OCI-LY7 (cell line): Measurements from ENCODE around the gene TRMT10C. TPM values are rescaled to one million over a fixed set of nuclear protein-coding genes. Genes with fewer than 3 reads are reported as not detected.
A peak's percentile ranks its signal among the peaks of the same experiment; 100 is the strongest.
"Not testable (repeated sequence)": the region's sequence is repeated elsewhere in the genome, so short reads cannot be mapped to it uniquely, and the experiment has no call there.

Experiments
- BruUV-seq: library from RNA; stranded (reverse); fragments of 400-500 nt; replicated peaks from 2 replicates; lab custom pipeline; 2021; lab: Mats Ljungman, UMichigan
- CTCF ChIA-PET: fragments of 300-600 bp; sonication (Branson Sonifier 250); formaldehyde crosslinking; loops from one replicate; lab custom pipeline; 2022; ENCODE audit warnings: antibody characterized with exemption; ENCODE audit not compliant: unreplicated experiment; lab: Charles Lee
- POLR2A ChIA-PET: fragments of 300-600 bp; sonication (Branson Sonifier 250); formaldehyde crosslinking; loops from one replicate; lab custom pipeline; 2022; ENCODE audit warnings: antibody characterized with exemption; lab: Charles Lee
- DNase-seq: peaks from one replicate; pipeline ENCODE4 v3.0.0-alpha.2; 2015; ENCODE audit warnings: low spot score
- H2AFZ ChIP-seq: fragments of 200-600 bp; sonication (generic), shearing (Covaris generic); 2 replicates; pipeline ENCODE4 v1.6.1; 2014; ENCODE audit warnings: mild to moderate bottlenecking, antibody characterized with exemption, low read length, moderate library complexity
- H3K27ac ChIP-seq: fragments of 200-600 bp; sonication (generic); 2 replicates; pipeline ENCODE4 v1.5.1; 2014; ENCODE audit warnings: mixed run types, low read depth, mild to moderate bottlenecking, moderate library complexity, low read length, inconsistent platforms; ENCODE audit not compliant: poor library complexity, severe bottlenecking
- H3K36me3 ChIP-seq: fragments of 200-600 bp; sonication (generic); 2 replicates; pipeline ENCODE4 v1.6.1; 2014; ENCODE audit warnings: mild to moderate bottlenecking, antibody characterized with exemption, low read length, moderate library complexity, mixed read lengths; ENCODE audit not compliant: insufficient read depth
- H3K4me1 ChIP-seq: fragments of 200-600 bp; sonication (generic); 2 replicates; pipeline ENCODE4 v1.5.1; 2014; ENCODE audit warnings: mild to moderate bottlenecking, low read length; ENCODE audit not compliant: insufficient read depth, poor library complexity, severe bottlenecking
- H3K4me2 ChIP-seq: fragments of 200-600 bp; sonication (generic); 2 replicates; pipeline ENCODE4 v1.6.1; 2014; ENCODE audit warnings: mild to moderate bottlenecking, low read length
- H3K4me3 ChIP-seq: fragments of 200-600 bp; sonication (generic); 2 replicates; pipeline ENCODE4 v1.5.1; 2014; ENCODE audit warnings: mild to moderate bottlenecking, low read depth, low read length; ENCODE audit not compliant: poor library complexity, severe bottlenecking
- H3K79me2 ChIP-seq: fragments of 200-600 bp; sonication (generic); 2 replicates; pipeline ENCODE4 v1.6.1; 2016; ENCODE audit warnings: low read depth, mild to moderate bottlenecking, low read length, moderate library complexity, mixed read lengths; ENCODE audit not compliant: insufficient read depth
- H3K9me2 ChIP-seq: fragments of 200-600 bp; sonication (generic); 2 replicates; pipeline ENCODE4 v1.6.1; 2016; ENCODE audit warnings: mild to moderate bottlenecking, low read length, mixed read lengths; ENCODE audit not compliant: insufficient read depth
- H3K9me3 ChIP-seq: fragments of 200-600 bp; sonication (generic); 2 replicates; pipeline ENCODE4 v1.6.1; 2014; ENCODE audit warnings: mild to moderate bottlenecking, mixed run types, low read length, mixed read lengths
- H4K20me1 ChIP-seq: fragments of 200-600 bp; sonication (generic); 2 replicates; pipeline ENCODE4 v1.6.1; 2014; ENCODE audit warnings: mild to moderate bottlenecking, antibody characterized with exemption, low read length, moderate library complexity, mixed read lengths; ENCODE audit not compliant: insufficient read depth
- CTCF ChIP-seq: fragments of 200-600 bp; sonication (generic); conservative IDR thresholded peaks from 2 replicates; pipeline ENCODE4 v1.5.1; 2014; ENCODE audit warnings: mild to moderate bottlenecking, antibody characterized with exemption, low read length, moderate library complexity, mixed read lengths
- EZH2phosphoT487 ChIP-seq: fragments of 200-600 bp; sonication (generic); IDR thresholded peaks from 2 replicates; pipeline ENCODE4 v1.6.1; 2018; ENCODE audit warnings: low read depth, borderline replicate concordance, mild to moderate bottlenecking, mixed run types, antibody characterized with exemption, low read length, moderate library complexity, mixed read lengths
- intact Hi-C: fragments of 100-400 bp; cut with micrococcal nuclease; formaldehyde crosslinking; loops from one replicate; pipeline ENCODE4 v1.10.0; 2022; ENCODE audit not compliant: unreplicated experiment
- total RNA-seq, 2 experiments: library from RNA; depleted of rRNA in 1 of 2; stranded (reverse); fragments of >200 nt in 1 of 2; shearing (Covaris generic) in 1 of 2; gene quantifications; 2 replicates each; pipeline ENCODE4 v1.2.3, GENCODE V29; 2014 to 2022

TRMT10C gene
- total RNA-seq, 2 experiments from 2014 or later: 23.6 to 29.1 TPM

GRCh38 chr3:101603184-101603583 lies 41.5 kb downstream of the TRMT10C start:
- intact Hi-C loops: no loop called here
- CTCF ChIA-PET: interaction anchor here (1.1 kb wide), 1 partner anchor 12 kb away, joined by 4 read pairs; no protein-coding TSS in a partner anchor
- TF ChIP-seq CTCF: no peak
- no peak for TF ChIP-seq EZH2phosphoT487

GRCh38 chr3:101605398-101605797 lies 43.7 kb downstream of the TRMT10C start:
- H3K27ac ChIP-seq, H3K4me3 ChIP-seq, CTCF ChIA-PET, H3K36me3 ChIP-seq, H3K79me2 ChIP-seq, H3K9me2 ChIP-seq, DNase-seq, H4K20me1 ChIP-seq, intact Hi-C loops, H3K4me2 ChIP-seq, H3K9me3 ChIP-seq, H2AFZ ChIP-seq, H3K4me1 ChIP-seq, BruUV-seq: not testable (repeated sequence)
- POLR2A ChIA-PET: interaction anchor here (0.6 kb wide), 1 partner anchor 16 kb away, joined by 3 read pairs; no protein-coding TSS in a partner anchor

More at GRCh38 chr3:101603184-101603583, 41.5 kb downstream of the TRMT10C start:
- Histone ChIP-seq H3K4me1 (no peaks in the 10 kb centered on the region), H3K36me3 (no peaks in the 10 kb centered on the region), H2AFZ (no peak overlapping the region), H3K79me2 (no peaks in the 10 kb centered on the region), H3K27ac (no peak overlapping the region), H4K20me1 (no peaks in the 10 kb centered on the region), H3K9me3 (0 out of 2 replicates have a peak, but pooled peaks cover 3% of the 10 kb centered on the region), H3K4me3 (no peak overlapping the region), H3K9me2 (no peaks in the 10 kb centered on the region), H3K4me2 (no peak overlapping the region)
- BruUV-seq: no TSS peak
- no peak for DNase-seq
- POLR2A ChIA-PET: no interaction called here

GRCh38 chr3:101611023-101611422 lies 49.4 kb downstream of the TRMT10C start:
- Histone ChIP-seq H3K9me2 (no peaks in the 10 kb centered on the region), H3K27ac (no peak overlapping the region), H3K4me1 (no peaks in the 10 kb centered on the region), H2AFZ (no peak overlapping the region), H3K9me3 (no peaks in the 10 kb centered on the region), H3K36me3 (no peaks in the 10 kb centered on the region), H3K79me2 (no peaks in the 10 kb centered on the region), H3K4me2 (no peak overlapping the region), H4K20me1 (no peaks in the 10 kb centered on the region), H3K4me3 (no peak overlapping the region)
- DNase-seq: peak; percentile 15
- BruUV-seq: no TSS peak
- intact Hi-C loops: no loop called here
- POLR2A ChIA-PET: interaction anchor here (0.6 kb wide), 1 partner anchor 10 kb away, joined by 3 read pairs; no protein-coding TSS in a partner anchor
- no peak for TF ChIP-seq CTCF
- no peak for TF ChIP-seq EZH2phosphoT487
- CTCF ChIA-PET: no interaction called here

GRCh38 chr3:101613014-101613413 lies 51.3 kb downstream of the TRMT10C start:
- POLR2A ChIA-PET: interaction anchor here (0.6 to 1.4 kb wide), 2 partner anchors 13 to 704 kb away, joined by 3 to 4 read pairs; no protein-coding TSS in a partner anchor

More at GRCh38 chr3:101613014-101613413, 51.3 kb downstream of the TRMT10C start:
- H3K4me1 ChIP-seq, intact Hi-C loops, H3K36me3 ChIP-seq, H3K27ac ChIP-seq, H3K4me2 ChIP-seq, DNase-seq, H3K9me3 ChIP-seq, H3K9me2 ChIP-seq, H4K20me1 ChIP-seq, BruUV-seq, H3K79me2 ChIP-seq, H3K4me3 ChIP-seq: not testable (repeated sequence)
- CTCF ChIA-PET: interaction anchor here (1.1 kb wide), 1 partner anchor 19 kb away, joined by 4 read pairs; no protein-coding TSS in a partner anchor
- peak overlapping the region; percentile 54 for H2AFZ ChIP-seq
